Activated CD8-positive, alpha-beta memory T cell treated with anti-CD3 and anti-CD28 coated beads, Interleukin-2, amount 50 U/mL, for 4 hours (primary cell): ENCODE data around the gene ARL10.
"Not testable (repeated sequence)": the region's sequence is repeated elsewhere in the genome, so short reads cannot be mapped to it uniquely, and the experiment has no call there.

Source experiments
- DNase-seq: peaks from one replicate; pipeline ENCODE4 v3.0.0-alpha.2; 2020

ARL10 gene

GRCh38 chr5:176389135-176390123 is 24.1 kb downstream of the ARL10 start:
- no peak for DNase-seq

GRCh38 chr5:176391479-176391878 is 26.2 kb downstream of the ARL10 start:
- no peak for DNase-seq

GRCh38 chr5:176391999-176392398 is 26.7 kb downstream of the ARL10 start:
- DNase-seq = no peak

- DNase-seq = no peak
Observed at GRCh38 chr5:176392526-176392925, 27.2 kb downstream of the ARL10 start.

- no peak for DNase-seq
Observed at GRCh38 chr5:176394096-176394495, 28.8 kb downstream of the ARL10 start.

GRCh38 chr5:176394881-176395675 is 29.8 kb downstream of the ARL10 start:
- no peak for DNase-seq

- DNase-seq = no peak
Observed at GRCh38 chr5:176396330-176396729, 31.0 kb downstream of the ARL10 start.

- no peak for DNase-seq
Observed at GRCh38 chr5:176397736-176398420, 32.6 kb downstream of the ARL10 start.

GRCh38 chr5:176400382-176401156 is 35.3 kb downstream of the ARL10 start:
- DNase-seq = no peak

GRCh38 chr5:176401281-176402205 is 36.3 kb downstream of the ARL10 start:
- DNase-seq = no peak

GRCh38 chr5:176405656-176406435 is 40.6 kb downstream of the ARL10 start:
- no peak for DNase-seq

- DNase-seq = no peak
Observed at GRCh38 chr5:176406436-176407052, 41.3 kb downstream of the ARL10 start.

- no peak for DNase-seq
Observed at GRCh38 chr5:176407456-176408251, 42.4 kb downstream of the ARL10 start.

- DNase-seq = not testable (repeated sequence)
Observed at GRCh38 chr5:176408252-176408573, 42.9 kb downstream of the ARL10 start.

GRCh38 chr5:176408590-176408989 is 43.3 kb downstream of the ARL10 start:
- no peak for DNase-seq

- no peak for DNase-seq
Observed at GRCh38 chr5:176409765-176410164, 44.5 kb downstream of the ARL10 start.

- no peak for DNase-seq
Observed at GRCh38 chr5:176410486-176411180, 45.3 kb downstream of the ARL10 start.

- DNase-seq = no peak
Observed at GRCh38 chr5:176412517-176413254, 47.4 kb downstream of the ARL10 start.
